BLaER1 (cell line): Measurements from ENCODE around the gene SIX1.
A peak's percentile ranks its signal among the peaks of the same experiment; 100 is the strongest.

Experiments used
- H3K27ac ChIP-seq: shearing (Covaris generic); formaldehyde crosslinking; 2 replicates; pipeline ENCODE4 v1.8.1; 2022
- H3K27me3 ChIP-seq: shearing (Covaris generic); formaldehyde crosslinking; 2 replicates; pipeline ENCODE4 v1.8.1; 2022
- H3K36me3 ChIP-seq: shearing (Covaris generic); formaldehyde crosslinking; 2 replicates; pipeline ENCODE4 v1.8.1; 2022
- H3K4me1 ChIP-seq: shearing (Covaris generic); formaldehyde crosslinking; 2 replicates; pipeline ENCODE4 v1.8.1; 2022
- H3K4me2 ChIP-seq: shearing (Covaris generic); formaldehyde crosslinking; 2 replicates; pipeline ENCODE4 v1.8.1; 2022
- H3K4me3 ChIP-seq: shearing (Covaris generic); formaldehyde crosslinking; 2 replicates; pipeline ENCODE4 v1.8.1; 2022
- H3K9ac ChIP-seq: shearing (Covaris generic); formaldehyde crosslinking; 2 replicates; pipeline ENCODE4 v1.8.1; 2022
- H3K9me3 ChIP-seq: shearing (Covaris generic); formaldehyde crosslinking; 2 replicates; pipeline ENCODE4 v1.8.1; 2022
- H4K20me1 ChIP-seq: shearing (Covaris generic); formaldehyde crosslinking; 2 replicates; pipeline ENCODE4 v1.8.1; 2022
- Cebpa-rat ChIP-seq: shearing (Covaris generic); IDR thresholded peaks from 2 replicates; pipeline ENCODE4 v1.8.1; 2022

The SIX1 gene

DNA sequence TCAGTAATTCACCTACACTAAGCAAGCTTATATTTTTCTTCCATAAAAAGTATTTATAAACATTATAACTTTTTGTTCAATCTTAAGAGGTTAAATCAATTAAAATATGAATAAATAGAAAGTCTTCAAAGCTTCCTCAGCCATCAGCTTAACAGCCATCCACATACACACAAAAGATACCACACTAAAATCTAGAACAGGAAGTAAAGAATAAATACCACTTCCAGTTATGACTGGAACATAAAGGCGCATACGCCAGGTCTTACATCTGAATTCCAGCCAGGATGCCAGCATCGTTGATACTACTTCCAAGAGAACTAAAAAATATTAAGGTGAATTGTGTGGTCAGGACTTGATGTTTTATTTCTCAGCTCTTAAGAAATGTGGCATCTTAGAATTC is 17.0 kb downstream of the SIX1 start:
- Histone ChIP-seq H3K27me3 (peaks cover 1% of the 10 kb centered on the region; the same call in 1 of the 2 replicates), H3K27ac (no peak overlapping the region), H3K4me1 (peaks cover 9% of the 10 kb centered on the region), H3K9ac (no peak overlapping the region), H3K4me3 (no peak overlapping the region), H3K36me3 (no peaks in the 10 kb centered on the region), H3K4me2 (peak overlapping the region; percentile 41), H4K20me1 (no peaks in the 10 kb centered on the region), H3K9me3 (peaks cover 6% of the 10 kb centered on the region; the same call in 1 of the 2 replicates)
- no peak for TF ChIP-seq Cebpa-rat

- H3K27ac ChIP-seq = no peak overlapping the region
- H3K9ac ChIP-seq = no peak overlapping the region
- no peaks in the 10 kb centered on the region for H3K36me3 ChIP-seq
- no peak overlapping the region for H3K4me3 ChIP-seq
- H3K4me2 ChIP-seq = no peak overlapping the region
- no peaks in the 10 kb centered on the region for H3K27me3 ChIP-seq
- TF ChIP-seq Cebpa-rat = no peak
- H3K9me3 ChIP-seq = 0 out of 2 replicates have a peak, but pooled peaks cover 2% of the 10 kb centered on the region
- H3K4me1 ChIP-seq = peaks cover 9% of the 10 kb centered on the region
- no peaks in the 10 kb centered on the region for H4K20me1 ChIP-seq
These were observed 17.4 kb downstream of the SIX1 start for GRCh38 chr14:60631842-60632241.

GRCh38 chr14:60630129-60630528 is 19.1 kb downstream of the SIX1 start:
- Histone ChIP-seq H3K27me3 (no peaks in the 10 kb centered on the region), H3K4me3 (no peak overlapping the region), H3K36me3 (no peaks in the 10 kb centered on the region), H4K20me1 (no peaks in the 10 kb centered on the region), H3K27ac (no peak overlapping the region), H3K9me3 (no peaks in the 10 kb centered on the region), H3K4me1 (peaks cover 9% of the 10 kb centered on the region), H3K4me2 (no peak overlapping the region), H3K9ac (no peak overlapping the region)
- no peak for TF ChIP-seq Cebpa-rat

- Histone ChIP-seq H3K9ac (no peak overlapping the region), H3K4me2 (no peak overlapping the region), H4K20me1 (no peaks in the 10 kb centered on the region), H3K4me3 (no peak overlapping the region), H3K27ac (no peak overlapping the region), H3K9me3 (no peaks in the 10 kb centered on the region), H3K27me3 (no peaks in the 10 kb centered on the region), H3K36me3 (no peaks in the 10 kb centered on the region), H3K4me1 (peaks cover 9% of the 10 kb centered on the region)
- no peak for TF ChIP-seq Cebpa-rat
These were observed 20.4 kb downstream of the SIX1 start for GRCh38 chr14:60628892-60629291.

DNA sequence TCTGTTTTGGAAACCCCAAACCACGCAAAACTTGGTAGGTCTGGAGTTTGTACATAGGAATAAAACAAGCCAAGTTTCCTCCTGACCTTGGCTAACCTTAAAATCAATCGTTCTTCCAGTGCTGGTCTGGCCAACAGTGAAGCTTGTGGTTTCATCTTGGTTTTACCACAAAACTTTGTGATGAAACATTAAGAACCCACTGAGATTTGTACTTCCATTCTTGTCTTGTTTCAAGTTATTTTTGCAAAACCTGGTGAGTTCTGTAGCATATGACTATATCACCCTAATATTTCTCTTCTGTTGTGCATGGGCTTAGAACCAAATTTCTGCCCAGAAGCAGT is 26.4 kb downstream of the SIX1 start:
- H4K20me1 ChIP-seq = no peaks in the 10 kb centered on the region
- H3K4me2 ChIP-seq = peak overlapping the region; percentile 45
- no peak overlapping the region for H3K4me3 ChIP-seq
- H3K9me3 ChIP-seq = no peaks in the 10 kb centered on the region
- H3K36me3 ChIP-seq = no peaks in the 10 kb centered on the region
- no peak overlapping the region for H3K9ac ChIP-seq
- no peak for TF ChIP-seq Cebpa-rat
- H3K27me3 ChIP-seq = no peaks in the 10 kb centered on the region
- peaks cover 15% of the 10 kb centered on the region for H3K4me1 ChIP-seq
- no peak overlapping the region for H3K27ac ChIP-seq

DNA sequence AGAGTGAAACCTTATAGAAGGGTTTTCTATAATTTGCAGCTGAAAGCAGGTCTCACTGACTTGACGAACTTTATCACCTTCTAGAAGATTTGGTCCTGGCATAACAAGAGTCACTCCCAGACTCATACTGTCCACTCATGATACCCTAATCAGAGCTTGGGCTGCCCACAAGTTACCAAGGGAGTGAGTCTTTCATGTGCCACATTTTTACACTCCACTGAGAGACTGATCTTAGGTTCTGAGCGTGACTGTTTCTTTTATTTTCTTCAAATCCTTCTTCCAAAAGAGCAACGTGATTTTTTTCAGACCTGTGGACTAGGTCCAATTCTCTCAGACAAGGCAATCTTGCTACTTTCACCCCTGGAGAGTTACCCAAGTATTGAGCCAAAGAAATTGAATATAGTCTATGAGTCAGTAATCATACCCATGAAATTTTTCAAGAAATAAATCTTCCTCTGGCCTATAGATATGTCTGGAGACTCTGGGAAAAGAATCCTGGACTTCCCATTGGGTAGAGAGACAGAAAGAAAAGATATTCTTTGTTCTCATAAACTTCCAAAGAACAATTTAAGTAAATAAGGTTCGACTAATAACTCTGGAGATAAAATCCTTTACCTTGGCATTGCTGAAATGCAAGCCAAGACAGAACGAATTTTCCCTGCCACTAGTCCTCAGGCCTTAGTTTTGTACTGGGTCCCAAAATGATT is 26.9 kb downstream of the SIX1 start:
- Histone ChIP-seq H3K27me3 (no peaks in the 10 kb centered on the region), H3K9ac (no peak overlapping the region), H3K4me1 (peaks cover 15% of the 10 kb centered on the region), H3K4me3 (no peak overlapping the region), H3K9me3 (no peaks in the 10 kb centered on the region), H4K20me1 (no peaks in the 10 kb centered on the region), H3K4me2 (peak overlapping the region; percentile 45), H3K27ac (no peak overlapping the region), H3K36me3 (no peaks in the 10 kb centered on the region)
- no peak for TF ChIP-seq Cebpa-rat

- no peak overlapping the region for H3K9ac ChIP-seq
- no peaks in the 10 kb centered on the region for H3K9me3 ChIP-seq
- no peaks in the 10 kb centered on the region for H4K20me1 ChIP-seq
- H3K27ac ChIP-seq = no peak overlapping the region
- H3K4me3 ChIP-seq = no peak overlapping the region
- no peak overlapping the region for H3K4me2 ChIP-seq
- no peaks in the 10 kb centered on the region for H3K36me3 ChIP-seq
- H3K27me3 ChIP-seq = no peaks in the 10 kb centered on the region
- TF ChIP-seq Cebpa-rat = no peak
- peaks cover 15% of the 10 kb centered on the region for H3K4me1 ChIP-seq
These were observed 27.9 kb downstream of the SIX1 start for GRCh38 chr14:60621386-60621785.

DNA sequence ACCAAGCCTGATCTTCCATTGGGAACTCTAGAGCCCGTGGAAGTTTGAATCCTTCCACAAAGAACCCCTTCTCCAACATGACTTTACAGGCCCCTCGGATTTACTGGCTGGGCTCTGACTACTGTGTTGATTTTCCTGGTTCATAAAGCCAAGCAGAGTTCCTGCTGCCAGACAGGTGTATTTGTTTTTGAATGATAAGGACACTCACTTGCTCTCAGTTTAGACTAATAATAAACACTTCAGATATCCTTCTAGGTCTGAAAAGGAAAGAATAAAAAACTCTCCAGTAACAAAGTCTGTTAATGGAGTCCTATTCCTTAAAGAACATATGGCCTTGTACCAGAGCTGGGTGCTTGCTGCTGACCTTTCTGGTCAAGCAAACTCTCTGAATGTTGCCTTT is 31.0 kb downstream of the SIX1 start:
- Histone ChIP-seq H3K4me3 (no peak overlapping the region), H3K27me3 (no peaks in the 10 kb centered on the region), H3K4me2 (no peak overlapping the region), H3K36me3 (no peaks in the 10 kb centered on the region), H4K20me1 (no peaks in the 10 kb centered on the region), H3K27ac (no peak overlapping the region), H3K9ac (no peak overlapping the region), H3K4me1 (peaks cover 12% of the 10 kb centered on the region), H3K9me3 (0 out of 2 replicates have a peak, but pooled peaks cover 4% of the 10 kb centered on the region)
- no peak for TF ChIP-seq Cebpa-rat

DNA sequence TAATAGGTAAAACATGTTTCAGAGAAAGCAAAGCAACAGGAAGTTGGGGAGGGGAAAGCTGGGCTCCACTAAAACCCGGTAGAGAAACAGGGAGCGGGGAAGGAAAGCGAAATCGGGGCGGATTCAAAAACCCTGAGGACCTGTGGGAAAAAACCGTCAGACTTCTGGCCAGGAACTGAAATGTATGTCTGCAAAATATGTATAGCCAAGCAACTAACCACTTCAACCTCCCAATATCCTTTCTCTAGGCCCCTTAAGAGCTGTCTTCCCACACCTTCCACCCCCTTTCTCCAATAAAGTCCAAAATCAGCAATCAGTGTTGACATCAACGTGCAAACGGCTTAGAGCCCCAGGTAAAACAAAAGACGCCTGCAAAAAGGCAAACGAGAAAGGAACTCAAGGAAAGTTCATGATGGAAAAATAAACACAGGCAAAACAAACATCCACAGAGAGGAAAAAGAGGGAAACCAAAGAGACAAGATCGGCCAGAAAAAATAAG is 32.8 kb downstream of the SIX1 start:
- H3K9me3 ChIP-seq = peaks cover 5% of the 10 kb centered on the region
- H3K4me1 ChIP-seq = no peaks in the 10 kb centered on the region
- TF ChIP-seq Cebpa-rat = no peak
- H4K20me1 ChIP-seq = no peaks in the 10 kb centered on the region
- H3K4me3 ChIP-seq = no peak overlapping the region
- H3K27me3 ChIP-seq = no peaks in the 10 kb centered on the region
- H3K27ac ChIP-seq = no peak overlapping the region
- no peak overlapping the region for H3K9ac ChIP-seq
- H3K4me2 ChIP-seq = no peak overlapping the region
- H3K36me3 ChIP-seq = no peaks in the 10 kb centered on the region

DNA sequence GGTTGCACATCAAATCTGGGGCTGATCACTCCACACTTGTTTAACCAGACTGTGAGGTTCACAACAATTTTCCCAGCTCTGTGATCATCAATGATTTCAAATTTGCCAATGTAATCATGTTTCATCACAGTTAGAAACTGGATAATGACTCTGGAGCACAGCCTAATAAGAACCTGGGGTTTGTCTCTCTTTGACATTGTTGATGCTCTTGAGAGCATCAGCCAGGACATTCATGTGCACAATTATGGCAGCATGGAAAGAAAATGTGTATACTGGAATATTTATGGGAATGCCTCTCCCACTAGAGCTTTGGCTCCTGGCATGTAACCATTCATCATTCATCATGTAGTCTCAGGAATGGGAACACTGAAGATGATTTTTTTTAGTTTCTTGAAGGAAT is 47.0 kb downstream of the SIX1 start:
- Histone ChIP-seq H3K27ac (no peak overlapping the region), H3K27me3 (no peaks in the 10 kb centered on the region), H4K20me1 (no peaks in the 10 kb centered on the region), H3K4me1 (no peaks in the 10 kb centered on the region), H3K36me3 (no peaks in the 10 kb centered on the region), H3K9me3 (peaks cover 5% of the 10 kb centered on the region; the same call in 1 of the 2 replicates), H3K9ac (no peak overlapping the region), H3K4me2 (no peak overlapping the region), H3K4me3 (no peak overlapping the region)
- no peak for TF ChIP-seq Cebpa-rat

- Histone ChIP-seq H3K27ac (no peak overlapping the region), H3K4me2 (no peak overlapping the region), H3K4me1 (no peaks in the 10 kb centered on the region), H3K9me3 (no peaks in the 10 kb centered on the region), H3K27me3 (no peaks in the 10 kb centered on the region), H3K36me3 (no peaks in the 10 kb centered on the region), H3K9ac (no peak overlapping the region), H4K20me1 (no peaks in the 10 kb centered on the region), H3K4me3 (no peak overlapping the region)
- TF ChIP-seq Cebpa-rat = no peak
These were observed 49.5 kb downstream of the SIX1 start for GRCh38 chr14:60599727-60600126.
